ENCODE data around the gene APOF. TPM values are rescaled to one million over a fixed set of nuclear protein-coding genes. Genes with fewer than 3 reads are reported as not detected.
"Not testable (repeated sequence)": the region's sequence is repeated elsewhere in the genome, so short reads cannot be mapped to it uniquely, and the experiment has no call there.

Gene APOF
- total RNA-seq = not detected

- CTCF ChIA-PET = interaction anchor here (1.0 kb wide), 1 partner anchor 32 kb away, joined by 3 read pairs; no protein-coding TSS in a partner anchor
- POLR2A ChIA-PET = interaction anchor here (3.7 kb wide), 1 partner anchor 24 kb away, joined by 28 read pairs; the partner anchor contains the start of gene IL23A
Observed at GRCh38 chr12:56362130-56363059, at the start of gene APOF. TSS of gene APOF (minus strand) at chr12:56362857. CDS start at chr12:56362745, 112 bp downstream.

- ChIA-PET CTCF (interaction anchor here (0.6 kb wide), 1 partner anchor 334 kb away, joined by 3 read pairs; no protein-coding TSS in a partner anchor), POLR2A (no interaction called here)
Observed at GRCh38 chr12:56411781-56412639, 49.4 kb upstream of the APOF start.

GRCh38 chr12:56410768-56411167 is 48.1 kb upstream of the APOF start:
- ChIA-PET POLR2A (no interaction called here), CTCF (interaction anchor here (1.0 kb wide), 1 partner anchor 12 kb away, joined by 3 read pairs; no protein-coding TSS in a partner anchor)

GRCh38 chr12:56408799-56409417 is 46.3 kb upstream of the APOF start:
- POLR2A ChIA-PET = no interaction called here
- CTCF ChIA-PET = interaction anchor here (0.7 kb wide), 1 partner anchor 544 kb away, joined by 3 read pairs; no protein-coding TSS in a partner anchor

- POLR2A ChIA-PET, CTCF ChIA-PET: not testable (repeated sequence)
Observed at GRCh38 chr12:56404227-56404626, 41.6 kb upstream of the APOF start.

GRCh38 chr12:56401612-56402011 is 39.0 kb upstream of the APOF start:
- CTCF ChIA-PET, POLR2A ChIA-PET: not testable (repeated sequence)

GRCh38 chr12:56401125-56401524 is 38.5 kb upstream of the APOF start:
- CTCF ChIA-PET, POLR2A ChIA-PET: not testable (repeated sequence)

GRCh38 chr12:56399466-56399865 is 36.8 kb upstream of the APOF start:
- POLR2A ChIA-PET, CTCF ChIA-PET: not testable (repeated sequence)

- POLR2A ChIA-PET = no interaction called here
- CTCF ChIA-PET = no interaction called here
Observed at GRCh38 chr12:56398324-56398723, 35.7 kb upstream of the APOF start.

GRCh38 chr12:56392331-56392730 is 29.7 kb upstream of the APOF start:
- CTCF ChIA-PET = interaction anchor here (0.5 to 0.8 kb wide), 4 partner anchors 16 to 289 kb away, joined by 3 to 4 read pairs (median 3); no protein-coding TSS in a partner anchor
- POLR2A ChIA-PET = interaction anchor here (0.6 kb wide), 1 partner anchor 710 kb away, joined by 6 read pairs; no protein-coding TSS in a partner anchor

- ChIA-PET CTCF (interaction anchor here (0.5 to 0.7 kb wide), 4 partner anchors 27 to 289 kb away, joined by 3 to 4 read pairs (median 3); no protein-coding TSS in a partner anchor), POLR2A (interaction anchor here (0.6 kb wide), 1 partner anchor 710 kb away, joined by 6 read pairs; no protein-coding TSS in a partner anchor)
Observed at GRCh38 chr12:56391721-56392120, 29.1 kb upstream of the APOF start.

- ChIA-PET CTCF (interaction anchor here (0.7 kb wide), 1 partner anchor 139 kb away, joined by 3 read pairs; no protein-coding TSS in a partner anchor), POLR2A (interaction anchor here (0.5 kb wide), 1 partner anchor 300 kb away, joined by 7 read pairs; no protein-coding TSS in a partner anchor)
Observed at GRCh38 chr12:56389412-56389811, 26.8 kb upstream of the APOF start.

- POLR2A ChIA-PET = no interaction called here
Observed at GRCh38 chr12:56387152-56387736, 24.6 kb upstream of the APOF start.

GRCh38 chr12:56385873-56386272 is 23.2 kb upstream of the APOF start:
- ChIA-PET POLR2A (no interaction called here), CTCF (no interaction called here)

More at GRCh38 chr12:56387152-56387736, 24.6 kb upstream of the APOF start:
- CTCF ChIA-PET = interaction anchor here (0.8 kb wide), 1 partner anchor 40 kb away, joined by 3 read pairs; no protein-coding TSS in a partner anchor

- CTCF ChIA-PET = no interaction called here
- POLR2A ChIA-PET = no interaction called here
Observed at GRCh38 chr12:56382611-56383010, 20.0 kb upstream of the APOF start.

- CTCF ChIA-PET = no interaction called here
- POLR2A ChIA-PET = no interaction called here
Observed at GRCh38 chr12:56377989-56378316, 15.3 kb upstream of the APOF start.

- POLR2A ChIA-PET = no interaction called here
- CTCF ChIA-PET = interaction anchor here (1.1 kb wide), 1 partner anchor 84 kb away, joined by 3 read pairs; no protein-coding TSS in a partner anchor
Observed at GRCh38 chr12:56377310-56377988, 14.8 kb upstream of the APOF start.
